ENCODE results near the gene IFI44.

IFI44 gene

DNA sequence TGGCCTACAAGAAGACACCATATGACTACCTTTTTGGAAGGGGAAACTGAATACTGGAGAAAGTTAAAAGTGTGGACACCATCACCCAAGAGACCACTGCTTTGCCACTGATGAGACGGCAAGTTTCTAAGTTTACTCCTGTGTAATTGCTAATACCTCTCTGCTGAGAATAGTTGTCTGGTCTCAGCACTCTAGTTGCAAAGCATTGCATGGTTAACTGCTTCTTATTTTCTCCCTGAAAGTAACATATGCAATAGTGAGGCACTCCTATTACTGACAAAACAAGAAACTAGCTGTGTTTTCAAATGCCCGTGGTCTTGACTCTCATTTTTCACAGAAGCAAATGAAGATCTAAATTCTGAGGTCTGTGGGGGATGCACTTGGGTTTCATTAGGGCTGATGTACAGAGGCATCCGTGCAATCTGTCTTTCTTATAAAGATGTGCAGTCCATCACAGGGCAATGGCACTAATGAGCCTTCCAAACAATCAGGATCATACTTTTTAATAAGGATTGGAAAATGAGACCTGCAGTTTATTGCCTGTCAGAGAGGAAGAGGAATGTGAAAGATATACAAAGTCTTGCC is 62.9 kb downstream of the IFI44 start:
- DNase-seq = no peak

GRCh38 chr1:78713297-78713696 is 63.7 kb downstream of the IFI44 start:
- DNase-seq = no peak
